ENCODE measurements around the gene RNF167. TPM values are rescaled to one million over a fixed set of nuclear protein-coding genes. Genes with fewer than 3 reads are reported as not detected.
A peak's percentile ranks its signal among the peaks of the same experiment; 100 is the strongest.
"Not testable (repeated sequence)": the region's sequence is repeated elsewhere in the genome, so short reads cannot be mapped to it uniquely, and the experiment has no call there.

The RNF167 gene
- total and polyA plus RNA-seq, 2 of the 13 experiments (the other 11 are each of a cell fraction or from before 2014, with no cell fraction given) = 44.1 to 45.4 TPM

DNA sequence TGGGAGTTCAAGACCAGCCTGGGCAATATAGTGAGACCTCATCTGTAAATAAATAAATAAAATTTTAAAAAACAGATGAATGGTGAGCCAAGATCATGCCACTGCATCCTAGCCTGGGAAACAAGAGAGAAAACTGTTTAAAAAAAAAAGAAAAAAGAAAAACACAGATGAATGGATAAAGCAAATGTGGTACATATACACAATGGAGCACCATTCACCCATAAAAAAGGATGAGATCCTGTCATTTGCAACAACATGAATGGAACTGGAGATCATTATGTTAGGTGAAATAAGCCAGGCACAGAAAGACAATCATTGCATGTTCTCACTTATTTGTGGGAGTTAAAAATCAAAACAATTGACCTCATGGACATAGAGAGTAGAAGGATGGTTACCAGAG lies 33.4 kb upstream of the RNF167 start:
- FAIRE-seq; ATAC-seq; H3K79me2 ChIP-seq (ENCODE audit: insufficient read depth, low read length); POLR2A ChIA-PET; H3K27ac ChIP-seq (ENCODE audit: extremely low read length, insufficient read depth, low read length); CTCF ChIA-PET (ENCODE audit: low intra/inter-chr PET ratio, low total read pairs); H2AFZ ChIP-seq (ENCODE audit: low read length); H3K9me3 ChIP-seq (ENCODE audit: low read length); H4K20me1 ChIP-seq (ENCODE audit: insufficient read depth, low read length); H3K9ac ChIP-seq (ENCODE audit: insufficient read depth, low read depth, low read length); H3K4me3 ChIP-seq (replicated peaks in 1 of 3; ENCODE audit: insufficient read depth in 1 of 3, low read depth in 2 of 3, low read length in 3 of 3); H3K27me3 ChIP-seq (ENCODE audit: control insufficient read depth in 1 of 2, insufficient read depth in 2 of 2, low read length in 2 of 2); BruUV-seq (replicated peaks); H3K36me3 ChIP-seq (replicated peaks in 1 of 2; ENCODE audit: control insufficient read depth in 1 of 2, insufficient read depth in 2 of 2, low read length in 2 of 2); H3K4me2 ChIP-seq (ENCODE audit: low read depth, low read length); DNase-seq (ENCODE audit: low spot score): not testable (repeated sequence)
- intact Hi-C loops (cut with micrococcal nuclease; ENCODE audit: unreplicated experiment) (loop anchor here (5.0 to 10.0 kb wide), 3 partner anchors 46 to 158 kb away; partner anchors contain the start of genes ENO3 and SPAG7), in situ Hi-C loops (cut with HindIII; ENCODE audit: extremely low pct_ligation_motif_present, low pct_unique_long_range_greater_than_20kb) (loop anchor here (10.0 kb wide), 1 partner anchor 148 kb away; no protein-coding TSS in a partner anchor)
- H3K4me1 ChIP-seq (ENCODE audit: insufficient read depth, low read length) = peaks cover 69% of the 10 kb centered on the region

- 0% methylated on average over 1 of the region's 10 CpGs for WGBS (ENCODE audit: low lambda C conversion rate)
- Histone ChIP-seq H3K4me2 (ENCODE audit: low read depth, low read length) (peak overlapping the region; percentile 100), H3K27ac (ENCODE audit: extremely low read length, insufficient read depth, low read length) (peak overlapping the region; percentile 43), H3K9ac (ENCODE audit: insufficient read depth, low read depth, low read length) (peak overlapping the region; percentile 69), H3K36me3 (replicated peaks in 1 of 2; ENCODE audit: control insufficient read depth in 1 of 2, insufficient read depth in 2 of 2, low read length in 2 of 2) (no peaks in the 10 kb centered on the region), H4K20me1 (ENCODE audit: insufficient read depth, low read length) (no peaks in the 10 kb centered on the region), H3K4me3 (replicated peaks in 1 of 3; ENCODE audit: insufficient read depth in 1 of 3, low read depth in 2 of 3, low read length in 3 of 3) (peak overlapping the region; percentile 44 to 71 (median 45)), H3K27me3 (ENCODE audit: control insufficient read depth in 1 of 2, insufficient read depth in 2 of 2, low read length in 2 of 2) (no peaks in the 10 kb centered on the region), H3K4me1 (ENCODE audit: insufficient read depth, low read length) (peaks cover 71% of the 10 kb centered on the region), H3K79me2 (ENCODE audit: insufficient read depth, low read length) (no peaks in the 10 kb centered on the region), H3K9me3 (ENCODE audit: low read length) (no peaks in the 10 kb centered on the region), H2AFZ (ENCODE audit: low read length) (peak overlapping the region; percentile 31)
- POLR2A ChIA-PET = interaction anchor here (0.9 to 2.9 kb wide), 15 partner anchors 12 to 200 kb away, joined by 3 to 103 read pairs (median 8); partner anchors contain the start of genes ENO3, GLTPD2, INCA1 and KIF1C
- ATAC-seq (peak; percentile 85), FAIRE-seq (no peak), DNase-seq (ENCODE audit: low spot score) (peak; percentile 77)
- BruUV-seq (replicated peaks) = no TSS peak
- CTCF ChIA-PET (ENCODE audit: low intra/inter-chr PET ratio, low total read pairs) = interaction anchor here (0.6 to 1.7 kb wide), 2 partner anchors 26 to 33 kb away, joined by 3 to 10 read pairs; no protein-coding TSS in a partner anchor
- intact Hi-C loops (cut with micrococcal nuclease; ENCODE audit: unreplicated experiment) (loop anchor here (5.0 to 10.0 kb wide), 3 partner anchors 44 to 156 kb away; partner anchors contain the start of genes ENO3 and SPAG7), in situ Hi-C loops (cut with HindIII; ENCODE audit: extremely low pct_ligation_motif_present, low pct_unique_long_range_greater_than_20kb) (loop anchor here (10.0 kb wide), 1 partner anchor 146 kb away; no protein-coding TSS in a partner anchor)
- TF ChIP-seq EP300 (IDR thresholded peaks at IDR 0.05; ENCODE audit: low read depth in 2 of 2, low read length in 2 of 2) (peak in 1 of 2 experiments; percentile 5; a peak in 1 of 4 replicates), EP300 (CRISPR knock-in tag; IDR thresholded peaks at IDR 0.05; ENCODE audit: borderline replicate concordance) (peak; percentile 18; the same call in 1 of the 2 replicates), ZNF263 (CRISPR knock-in tag; IDR thresholded peaks at IDR 0.05) (peak; percentile 90), MIER2 (CRISPR knock-in tag; IDR thresholded peaks at IDR 0.05) (0 out of 2 replicates have a peak, but pooled peaks have one; percentile 35), NCOR1 (IDR thresholded peaks at IDR 0.05; ENCODE audit: borderline replicate concordance, low read length) (no peak), ZKSCAN1 (IDR thresholded peaks at IDR 0.05; ENCODE audit: low read length) (no peak), HOXA3 (CRISPR knock-in tag; IDR thresholded peaks at IDR 0.05) (peak; percentile 74; the same call in 1 of the 2 replicates), HDAC1 (CRISPR knock-in tag; IDR thresholded peaks at IDR 0.05) (peak; percentile 68), ZNF563 (CRISPR knock-in tag; IDR thresholded peaks at IDR 0.05) (no peak), POGK (CRISPR knock-in tag; conservative IDR thresholded peaks at IDR 0.05) (0 out of 2 replicates have a peak, but pooled peaks have one; percentile 44), ZFP90 (CRISPR knock-in tag; IDR thresholded peaks at IDR 0.05; ENCODE audit: borderline replicate concordance) (peak; percentile 38; the same call in 1 of the 2 replicates), RARA (CRISPR knock-in tag; IDR thresholded peaks at IDR 0.05) (peak; percentile 22; the same call in 1 of the 2 replicates), ETV5 (CRISPR knock-in tag; IDR thresholded peaks at IDR 0.05; ENCODE audit: borderline replicate concordance) (peak; percentile 89), KDM5B (CRISPR knock-in tag; IDR thresholded peaks at IDR 0.05; ENCODE audit: borderline replicate concordance) (peak; percentile 5; the same call in 1 of the 2 replicates), KLF15 (CRISPR knock-in tag; IDR thresholded peaks at IDR 0.05; ENCODE audit: borderline replicate concordance) (no peak)
These were observed 31.8 kb upstream of the RNF167 start for GRCh38 chr17:4908301-4908700.

All from HepG2 (cell line).